Left lung (tissue), 14 donors: Measurements from ENCODE around the gene RAB33A. TPM values are rescaled to one million over a fixed set of nuclear protein-coding genes. Genes with fewer than 3 reads are reported as not detected.
A peak's percentile ranks its signal among the peaks of the same experiment; 100 is the strongest.

Experiments
- ATAC-seq: fragments of 200-7000 bp; cut with Tn5 transposase; one replicate; pipeline ENCODE4 v1.9.1; 2020; ENCODE audit warnings: moderate library complexity
- DNase-seq, 4 donors: peaks; one replicate each; pipeline ENCODE4 v3.0.0-alpha.2; 2013 to 2020
- H3K27ac ChIP-seq, 2 donors: fragments of 200-600 bp; sonication (generic) in 1 of 2; one replicate each; pipeline versions ENCODE4 v1.5.0 to v1.8.0; 2020 to 2021
- H3K27me3 ChIP-seq, 2 donors: fragments of 200-600 bp; sonication (generic) in 1 of 2; one replicate each; pipeline versions ENCODE4 v1.5.0 to v1.8.0; 2020 to 2021
- H3K36me3 ChIP-seq, 2 donors: fragments of 200-600 bp; sonication (generic) in 1 of 2; one replicate each; pipeline versions ENCODE4 v1.5.0 to v1.8.0; 2020 to 2021
- H3K4me1 ChIP-seq, 2 donors: fragments of 200-600 bp; one replicate each; pipeline ENCODE4 v1.8.0; 2021
- H3K4me3 ChIP-seq, 2 donors: fragments of 200-600 bp; sonication (generic) in 1 of 2; one replicate each; pipeline versions ENCODE4 v1.5.0 to v1.8.0; 2020 to 2021; ENCODE audit warnings: mild to moderate bottlenecking in 1 of 2
- H3K9me3 ChIP-seq, 2 donors: fragments of 200-600 bp; sonication (generic) in 1 of 2; one replicate each; pipeline versions ENCODE4 v1.5.0 to v1.8.0; 2020 to 2021
- CTCF ChIP-seq, 2 donors: fragments of 200-600 bp; sonication (generic) in 1 of 2; IDR thresholded peaks; one replicate each; pipeline versions ENCODE4 v1.5.0 to v1.8.0; 2021; ENCODE audit warnings: antibody characterized with exemption in 2 of 2
- intact Hi-C, 2 donors: fragments of 100-400 bp; cut with DNase I; formaldehyde crosslinking; loops; one replicate each; pipeline versions ENCODE4 v1.11.2 to v1.14.2; 2022
- long read RNA-seq, 12 donors: library from polyadenylated mRNA in 2 of 12; unstranded in 2 of 12; transcript quantifications; one replicate each; pipeline ENCODE4 v2.0.0 and lab custom pipeline, GENCODE V29; 2019 to 2026
- polyA plus RNA-seq, 6 donors: library from polyadenylated mRNA; unstranded; fragments of 120-200 nt; gene quantifications; one replicate each; pipeline ENCODE4 v1.2.1, GENCODE V29; 2013; ENCODE audit not compliant: insufficient read length in 6 of 6
- total RNA-seq, 2 donors: library from RNA; stranded (reverse); fragmentation: NEBNext Ultra II Directional; extraction: Animal tissue kit (Norgen Biotek cat#: 25700); gene quantifications; one replicate each; pipeline ENCODE4 v1.2.1, GENCODE V29; 2021
- donor health status: DM: no; HTN: yes; CAD: no.
- donor health status: DM: no; HTN: no; CAD: no.

Gene RAB33A
- 1 to 10 TPM in 1 of 2 donors, under 1 TPM in 1; 0.58 to 1.4 TPM for total RNA-seq
- polyA plus RNA-seq: under 1 TPM; 0.44 to 0.93 (median 0.73) TPM
- long read RNA-seq, donor 1, partial matches to known transcripts: 0 of 2 reads
- long read RNA-seq, donor 1, other reads (novel, unspliced or antisense): 0 of 2 reads
- long read RNA-seq, donor 2, partial matches to known transcripts: 0 of 1 reads
- long read RNA-seq, donor 2, other reads (novel, unspliced or antisense): 0 of 1 reads
- long read RNA-seq, donor 3: 0 reads
- long read RNA-seq, donor 4, partial matches to known transcripts: 0 of 1 reads
- long read RNA-seq, donor 4, other reads (novel, unspliced or antisense): 0 of 1 reads
- long read RNA-seq, donor 5, partial matches to known transcripts: 0 of 1 reads
- long read RNA-seq, donor 5, other reads (novel, unspliced or antisense): 0 of 1 reads
- long read RNA-seq, donor 6: 0 reads
- long read RNA-seq, donor 7: 0 reads
- long read RNA-seq, donor 8: 0 reads
- long read RNA-seq, donor 9: 0 reads
- long read RNA-seq, donor 10, partial matches to known transcripts: 0 of 1 reads
- long read RNA-seq, donor 10, other reads (novel, unspliced or antisense): 0 of 1 reads
- long read RNA-seq, donor 11, transcript RAB33A-201 (2 exons, 1,258 nt): major isoform, 43 of 62 reads
- long read RNA-seq, donor 11, partial matches to known transcripts: 19 of 62 reads
- long read RNA-seq, donor 11, other reads (novel, unspliced or antisense): 0 of 62 reads
- long read RNA-seq, donor 12, partial matches to known transcripts: 0 of 2 reads
- long read RNA-seq, donor 12, other reads (novel, unspliced or antisense): 0 of 2 reads

GRCh38 chrX:130171446-130172126, at the start of gene RAB33A:
Gene RAB33A, plus strand, starts transcription at chrX:130171962. Its CDS starts 101 bp downstream, at chrX:130172063.
- ATAC-seq (peak; percentile 43), DNase-seq (peak in 1 of 4 donors; percentile 67)
- Histone ChIP-seq H3K27me3 (peaks cover 0 to 5% of the 10 kb centered on the region in 2 donors), H3K4me1 (peaks cover 0 to 23% of the 10 kb centered on the region in 2 donors), H3K4me3 (peak within 1 kb of the TSS; percentile 32 to 49), H3K27ac (peak within 1 kb of the TSS; percentile 70 to 78), H3K36me3 (no peaks in the 10 kb centered on the region), H3K9me3 (no peaks in the 10 kb centered on the region)
- intact Hi-C loops: loop anchor here in 1 of 2 donors (10.0 kb wide), 1 partner anchor 97 kb away; no protein-coding TSS in a partner anchor
- TF ChIP-seq CTCF (IDR thresholded peaks at IDR 0.05): no peak

- intact Hi-C loops: no loop called here
- peaks cover 0 to 14% of the 10 kb centered on the region in 2 donors for H3K4me1 ChIP-seq
- no peak for ATAC-seq
These were observed 47.2 kb upstream of the RAB33A start for GRCh38 chrX:130124577-130124976.

GRCh38 chrX:130125091-130125874, 46.5 kb upstream of the RAB33A start:
- no peak for ATAC-seq
- Histone ChIP-seq H3K27ac (peak overlapping the region in 1 of 2 donors; percentile 18), H3K4me1 (peaks cover 0 to 7% of the 10 kb centered on the region in 2 donors)

More at GRCh38 chrX:130124577-130124976, 47.2 kb upstream of the RAB33A start:
- Histone ChIP-seq H3K4me3 (no peak overlapping the region), H3K9me3 (no peaks in the 10 kb centered on the region), H3K27ac (no peak overlapping the region), H3K27me3 (no peaks in the 10 kb centered on the region), H3K36me3 (peaks cover 0 to 18% of the 10 kb centered on the region in 2 donors)
- TF ChIP-seq CTCF (IDR thresholded peaks at IDR 0.05): no peak
- no peak for DNase-seq

GRCh38 chrX:130130990-130131389, 40.8 kb upstream of the RAB33A start:
- no peak for ATAC-seq
- Histone ChIP-seq H3K27me3 (no peaks in the 10 kb centered on the region), H3K27ac (no peak overlapping the region), H3K36me3 (peaks cover 0 to 60% of the 10 kb centered on the region in 2 donors), H3K4me3 (no peak overlapping the region), H3K4me1 (no peaks in the 10 kb centered on the region), H3K9me3 (no peaks in the 10 kb centered on the region)
- no peak for TF ChIP-seq CTCF (IDR thresholded peaks at IDR 0.05)
- intact Hi-C loops: no loop called here
- no peak for DNase-seq

More at GRCh38 chrX:130125091-130125874, 46.5 kb upstream of the RAB33A start:
- TF ChIP-seq CTCF (IDR thresholded peaks at IDR 0.05): no peak
- H3K4me3 ChIP-seq: no peak overlapping the region
- intact Hi-C loops: no loop called here
- H3K9me3 ChIP-seq: no peaks in the 10 kb centered on the region
- peaks cover 0 to 24% of the 10 kb centered on the region in 2 donors for H3K36me3 ChIP-seq
- no peak for DNase-seq
- H3K27me3 ChIP-seq: no peaks in the 10 kb centered on the region
